Activated T-cell treated with anti-CD3 and anti-CD28 coated beads, Interleukin-2, amount 50 U/mL, for 1 hour (primary cell): Measurements from ENCODE around the gene KRTDAP.

Experiments used
- DNase-seq: peaks from one replicate; pipeline ENCODE4 v3.0.0-alpha.2; 2020

KRTDAP gene

GRCh38 chr19:35512831-35513627 lies 22.8 kb upstream of the KRTDAP start:
- DNase-seq: no peak

GRCh38 chr19:35511337-35511736 lies 21.1 kb upstream of the KRTDAP start:
- DNase-seq: no peak

- no peak for DNase-seq
Observed at GRCh38 chr19:35510626-35510964, 20.3 kb upstream of the KRTDAP start.

GRCh38 chr19:35509861-35510625 lies 19.8 kb upstream of the KRTDAP start:
- peak; percentile 79 for DNase-seq

- DNase-seq: peak; percentile 37
Observed at GRCh38 chr19:35509018-35509652, 18.9 kb upstream of the KRTDAP start.

- DNase-seq: no peak
Observed at GRCh38 chr19:35508129-35508528, 17.9 kb upstream of the KRTDAP start.

- DNase-seq: no peak
Observed at GRCh38 chr19:35507561-35507960, 17.3 kb upstream of the KRTDAP start.

- no peak for DNase-seq
Observed at GRCh38 chr19:35506011-35506410, 15.7 kb upstream of the KRTDAP start.

- DNase-seq: no peak
Observed at GRCh38 chr19:35502751-35503150, 12.5 kb upstream of the KRTDAP start.

GRCh38 chr19:35501684-35502083 lies 11.4 kb upstream of the KRTDAP start:
- no peak for DNase-seq

- DNase-seq: no peak
Observed at GRCh38 chr19:35500611-35501010, 10.3 kb upstream of the KRTDAP start.

- no peak for DNase-seq
Observed at GRCh38 chr19:35498984-35499527, 8.8 kb upstream of the KRTDAP start.

- no peak for DNase-seq
Observed at GRCh38 chr19:35498220-35498619, 8.0 kb upstream of the KRTDAP start.

- DNase-seq: no peak
Observed at GRCh38 chr19:35497406-35497805, 7.1 kb upstream of the KRTDAP start.

- DNase-seq: peak; percentile 73
Observed at GRCh38 chr19:35495107-35496064, 5.1 kb upstream of the KRTDAP start.

- no peak for DNase-seq
Observed at GRCh38 chr19:35493971-35494370, 3.7 kb upstream of the KRTDAP start.

- no peak for DNase-seq
Observed at GRCh38 chr19:35491836-35492360, 1.6 kb upstream of the KRTDAP start.

- DNase-seq: no peak
Observed at GRCh38 chr19:35488677-35489076, 1.6 kb downstream of the KRTDAP start.

GRCh38 chr19:35487656-35488182 lies 2.5 kb downstream of the KRTDAP start:
- DNase-seq: no peak

- DNase-seq: no peak
Observed at GRCh38 chr19:35486268-35486708, 4.0 kb downstream of the KRTDAP start.

GRCh38 chr19:35484252-35485036 lies 5.8 kb downstream of the KRTDAP start:
- DNase-seq: no peak
